H9 (cell line): ENCODE measurements around the gene IFT52. TPM values are rescaled to one million over a fixed set of nuclear protein-coding genes. Genes with fewer than 3 reads are reported as not detected.

Experiments used
- DNase-seq: peaks from one replicate; pipeline ENCODE4 v3.0.0-alpha.2; 2017
- H2AFZ ChIP-seq: one replicate; pipeline ENCODE4 v1.6.1; 2013; ENCODE audit warnings: mild to moderate bottlenecking, low read length, control low read depth, moderate library complexity
- H2AK5ac ChIP-seq: 2 replicates; pipeline ENCODE4 v1.6.1; 2013; ENCODE audit warnings: low read length, control low read depth, mixed read lengths; ENCODE audit not compliant: insufficient read length
- H2BK120ac ChIP-seq: one replicate; pipeline ENCODE4 v1.6.1; 2013; ENCODE audit warnings: low read depth, mild to moderate bottlenecking, low read length, control low read depth, inconsistent platforms; ENCODE audit not compliant: poor library complexity, severe bottlenecking
- H2BK12ac ChIP-seq: 2 replicates; pipeline ENCODE4 v1.6.1; 2013; ENCODE audit warnings: low read length, control low read depth, mixed read lengths, low read depth; ENCODE audit not compliant: insufficient read length
- H2BK15ac ChIP-seq: 2 replicates; pipeline ENCODE4 v1.6.1; 2013; ENCODE audit warnings: low read depth, low read length, control low read depth
- H2BK20ac ChIP-seq: one replicate; pipeline ENCODE4 v1.6.1; 2013; ENCODE audit warnings: low read depth, mild to moderate bottlenecking, low read length, control low read depth, inconsistent platforms; ENCODE audit not compliant: poor library complexity, severe bottlenecking
- H2BK5ac ChIP-seq: 2 replicates; pipeline ENCODE4 v1.6.1; 2013; ENCODE audit warnings: low read length, control low read depth, mixed read lengths; ENCODE audit not compliant: insufficient read length
- H3K14ac ChIP-seq: 2 replicates; pipeline ENCODE4 v1.6.1; 2013; ENCODE audit warnings: low read length, control low read depth; ENCODE audit not compliant: insufficient read depth
- H3K18ac ChIP-seq: 2 replicates; pipeline ENCODE4 v1.6.1; 2013; ENCODE audit warnings: low read depth, mild to moderate bottlenecking, mixed read lengths, low read length, control low read depth; ENCODE audit not compliant: insufficient read length
- H3K23ac ChIP-seq: 2 replicates; pipeline ENCODE4 v1.6.1; 2013; ENCODE audit warnings: low read length, control low read depth, mixed read lengths, low read depth; ENCODE audit not compliant: insufficient read length
- H3K23me2 ChIP-seq: 2 replicates; pipeline ENCODE4 v1.6.1; 2013; ENCODE audit warnings: low read depth, mild to moderate bottlenecking, mixed read lengths, low read length, control low read depth; ENCODE audit not compliant: insufficient read length, poor library complexity, severe bottlenecking
- H3K27ac ChIP-seq: 2 replicates; pipeline ENCODE4 v1.5.1; 2013; ENCODE audit warnings: low read length, control low read depth, mixed read lengths, low read depth; ENCODE audit not compliant: insufficient read length
- H3K27me3 ChIP-seq: 2 replicates; pipeline ENCODE4 v1.6.1; 2013; ENCODE audit warnings: low read length, control low read depth, inconsistent platforms; ENCODE audit not compliant: insufficient read depth
- H3K4ac ChIP-seq: 2 replicates; pipeline ENCODE4 v1.6.1; 2013; ENCODE audit warnings: low read depth, mild to moderate bottlenecking, control low read depth, inconsistent platforms, low read length, moderate library complexity
- H3K4me1 ChIP-seq: 2 replicates; pipeline ENCODE4 v1.6.1; 2013; ENCODE audit warnings: low read length, control low read depth, inconsistent platforms; ENCODE audit not compliant: insufficient read depth
- H3K4me2 ChIP-seq: 2 replicates; pipeline ENCODE4 v1.6.1; 2013; ENCODE audit warnings: low read length, control low read depth, mixed read lengths; ENCODE audit not compliant: insufficient read length, insufficient read depth
- H3K56ac ChIP-seq: 2 replicates; pipeline ENCODE4 v1.6.1; 2013; ENCODE audit warnings: low read depth, mild to moderate bottlenecking, mixed read lengths, low read length, control low read depth; ENCODE audit not compliant: insufficient read length
- H3K79me1 ChIP-seq: 2 replicates; pipeline ENCODE4 v1.6.1; 2013; ENCODE audit warnings: low read depth, mild to moderate bottlenecking, moderate library complexity, low read length, control low read depth, inconsistent platforms; ENCODE audit not compliant: insufficient read depth, poor library complexity, severe bottlenecking
- H3K79me2 ChIP-seq: 2 replicates; pipeline ENCODE4 v1.6.1; 2013; ENCODE audit warnings: low read length, control low read depth, inconsistent platforms; ENCODE audit not compliant: insufficient read depth
- H3K9ac ChIP-seq: 2 replicates; pipeline ENCODE4 v1.6.1; 2013; ENCODE audit warnings: low read length, control low read depth, mixed read lengths; ENCODE audit not compliant: insufficient read length; ENCODE audit errors: extremely low read depth
- H3K9me3 ChIP-seq: one replicate; pipeline ENCODE4 v1.6.1; 2013; ENCODE audit warnings: low read depth, low read length, inconsistent platforms; ENCODE audit not compliant: control insufficient read depth
- H3T11ph ChIP-seq: one replicate; pipeline ENCODE4 v1.6.1; 2013; ENCODE audit warnings: mild to moderate bottlenecking, low read length, control low read depth, inconsistent platforms
- H4K20me1 ChIP-seq: one replicate; pipeline ENCODE4 v1.6.1; 2013; ENCODE audit not compliant: control insufficient read depth, insufficient read length, insufficient read depth
- H4K5ac ChIP-seq: 2 replicates; pipeline ENCODE4 v1.6.1; 2013; ENCODE audit warnings: low read depth, mild to moderate bottlenecking, mixed read lengths, low read length, control low read depth; ENCODE audit not compliant: insufficient read length
- H4K8ac ChIP-seq: replicated peaks from 2 replicates; pipeline ENCODE4 v1.6.1; 2013; ENCODE audit warnings: low read length, control low read depth, mixed read lengths, low read depth; ENCODE audit not compliant: insufficient read length
- H4K91ac ChIP-seq: 2 replicates; pipeline ENCODE4 v1.6.1; 2013; ENCODE audit warnings: low read depth, mild to moderate bottlenecking, moderate library complexity, mixed read lengths, low read length, control low read depth; ENCODE audit not compliant: insufficient read length
- H3K27ac Mint-ChIP-seq, 3 experiments: 2 replicates in 2 of 3; 3 replicates in 1 of 3; pipeline ENCODE4 v1.8.0; 2020 to 2021; ENCODE audit warnings: mixed read lengths in 3 of 3, mild to moderate bottlenecking in 1 of 3, moderate library complexity in 1 of 3
- H3K27me3 Mint-ChIP-seq: 2 replicates; pipeline ENCODE4 v1.8.0; 2021; ENCODE audit warnings: low read depth, mild to moderate bottlenecking, moderate library complexity, mixed read lengths
- H3K36me3 Mint-ChIP-seq, 3 experiments: 2 replicates in 2 of 3; 3 replicates in 1 of 3; pipeline ENCODE4 v1.8.0; 2020 to 2021; ENCODE audit warnings: low read depth in 3 of 3, mixed read lengths in 3 of 3; ENCODE audit not compliant: insufficient read depth in 1 of 3
- H3K4me1 Mint-ChIP-seq, 2 experiments: 2 replicates each; pipeline ENCODE4 v1.8.0; 2020; ENCODE audit warnings: mixed read lengths in 2 of 2
- H3K4me3 Mint-ChIP-seq, 2 experiments: 2 replicates in 1 of 2; 3 replicates in 1 of 2; pipeline ENCODE4 v1.8.0; 2020 to 2021; ENCODE audit warnings: mild to moderate bottlenecking in 2 of 2, mixed read lengths in 2 of 2, moderate library complexity in 1 of 2
- H3K9me3 Mint-ChIP-seq, 2 experiments: 2 replicates in 1 of 2; 3 replicates in 1 of 2; pipeline ENCODE4 v1.8.0; 2020; ENCODE audit warnings: mild to moderate bottlenecking in 2 of 2, mixed read lengths in 2 of 2, moderate library complexity in 1 of 2
- WGBS: extraction: QIAGEN DNeasy Blood & Tissue Kit; methylation state at CpG from one replicate; pipeline ENCODE4 v1.1.7; 2013; ENCODE audit warnings: missing lambda C conversion rate, low lambda C conversion rate, mixed read lengths; ENCODE audit not compliant: insufficient read length; ENCODE audit errors: extremely low coverage; 5-methylcytosine and 5-hydroxymethylcytosine counted together
- total RNA-seq: library from RNA; stranded (reverse); gene quantifications from 2 replicates; pipeline ENCODE4 v1.2.1, GENCODE V29; 2021
- TF ChIP-seq, protein P1 (sequence below): fragments of 200-600 bp; sonication (generic); conservative IDR thresholded peaks from 3 replicates; pipeline ENCODE4 v1.8.0; 2021; ENCODE audit warnings: antibody characterized with exemption, mild to moderate bottlenecking

Gene IFT52
- total RNA-seq, 1 experiment from 2014 or later, result 44.5 TPM

GRCh38 chr20:43564455-43564854 is 26.3 kb upstream of the IFT52 start:
- no peak for DNase-seq
- H3K79me2 ChIP-seq, result no peaks in the 10 kb centered on the region
- H3K36me3 Mint-ChIP-seq, result no peaks in the 10 kb centered on the region
- no CpG with 5 or more reads among the region's 8 CpGs for WGBS
- H3K56ac ChIP-seq, result no peak overlapping the region
- H3K4me1 ChIP-seq, result no peaks in the 10 kb centered on the region
- H2BK12ac ChIP-seq, result no peak overlapping the region
- no peak overlapping the region for H3K14ac ChIP-seq
- H3K23me2 ChIP-seq, result no peaks in the 10 kb centered on the region
- H3K4me1 Mint-ChIP-seq, result peaks cover 3% of the 10 kb centered on the region in 2 experiments; a peak in 3 of 4 replicates
- H2AK5ac ChIP-seq, result no peak overlapping the region
- no peak overlapping the region for H4K5ac ChIP-seq
- no peak overlapping the region for H2BK20ac ChIP-seq
- no peak overlapping the region for H3K4me2 ChIP-seq
- no peak overlapping the region for H2BK15ac ChIP-seq
- no peaks in the 10 kb centered on the region for H3K79me1 ChIP-seq
- no peaks in the 10 kb centered on the region for H3K9me3 Mint-ChIP-seq
- no peak overlapping the region for H3K9ac ChIP-seq
- H2AFZ ChIP-seq, result no peak overlapping the region
- H3T11ph ChIP-seq, result no peak overlapping the region
- H4K91ac ChIP-seq, result no peak overlapping the region
- H4K8ac ChIP-seq, result no peak overlapping the region
- no peak overlapping the region for H3K23ac ChIP-seq
- no peak overlapping the region for H3K27ac ChIP-seq
- no peak overlapping the region for H3K18ac ChIP-seq
- H3K27me3 ChIP-seq, result no peaks in the 10 kb centered on the region
- H3K9me3 ChIP-seq, result no peaks in the 10 kb centered on the region
- H2BK120ac ChIP-seq, result no peak overlapping the region
- no peaks in the 10 kb centered on the region for H3K27me3 Mint-ChIP-seq
- TF ChIP-seq, protein P1, sequence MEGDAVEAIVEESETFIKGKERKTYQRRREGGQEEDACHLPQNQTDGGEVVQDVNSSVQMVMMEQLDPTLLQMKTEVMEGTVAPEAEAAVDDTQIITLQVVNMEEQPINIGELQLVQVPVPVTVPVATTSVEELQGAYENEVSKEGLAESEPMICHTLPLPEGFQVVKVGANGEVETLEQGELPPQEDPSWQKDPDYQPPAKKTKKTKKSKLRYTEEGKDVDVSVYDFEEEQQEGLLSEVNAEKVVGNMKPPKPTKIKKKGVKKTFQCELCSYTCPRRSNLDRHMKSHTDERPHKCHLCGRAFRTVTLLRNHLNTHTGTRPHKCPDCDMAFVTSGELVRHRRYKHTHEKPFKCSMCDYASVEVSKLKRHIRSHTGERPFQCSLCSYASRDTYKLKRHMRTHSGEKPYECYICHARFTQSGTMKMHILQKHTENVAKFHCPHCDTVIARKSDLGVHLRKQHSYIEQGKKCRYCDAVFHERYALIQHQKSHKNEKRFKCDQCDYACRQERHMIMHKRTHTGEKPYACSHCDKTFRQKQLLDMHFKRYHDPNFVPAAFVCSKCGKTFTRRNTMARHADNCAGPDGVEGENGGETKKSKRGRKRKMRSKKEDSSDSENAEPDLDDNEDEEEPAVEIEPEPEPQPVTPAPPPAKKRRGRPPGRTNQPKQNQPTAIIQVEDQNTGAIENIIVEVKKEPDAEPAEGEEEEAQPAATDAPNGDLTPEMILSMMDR, result no peak
- no peaks in the 10 kb centered on the region for H4K20me1 ChIP-seq
- H3K4me3 Mint-ChIP-seq, result no peak overlapping the region
- no peak overlapping the region for H3K4ac ChIP-seq
- H2BK5ac ChIP-seq, result no peak overlapping the region
- no peak overlapping the region for H3K27ac Mint-ChIP-seq
